DOHH2 (cell line): ENCODE measurements around the gene RAD9A.

Source experiments
- H3F3A ChIP-seq: fragments of 200-600 bp; sonication (generic), shearing (Covaris generic); 2 replicates; pipeline ENCODE4 v1.6.0; 2016; ENCODE audit warnings: antibody characterized with exemption, mild to moderate bottlenecking; ENCODE audit not compliant: control insufficient read depth, insufficient read depth
- H3K27ac ChIP-seq: fragments of 200-600 bp; sonication (generic); 2 replicates; pipeline ENCODE4 v1.5.1; 2014; ENCODE audit warnings: low read depth, mild to moderate bottlenecking, low read length, moderate library complexity
- H3K27me3 ChIP-seq: fragments of 200-600 bp; sonication (generic); 2 replicates; pipeline ENCODE4 v1.6.1; 2014; ENCODE audit warnings: mild to moderate bottlenecking, low read length, mixed read lengths; ENCODE audit not compliant: control insufficient read depth
- H3K36me3 ChIP-seq: fragments of 200-600 bp; sonication (generic); 2 replicates; pipeline ENCODE4 v1.6.1; 2014; ENCODE audit warnings: mild to moderate bottlenecking, low read length, moderate library complexity, mixed read lengths; ENCODE audit not compliant: control insufficient read depth
- H3K4me1 ChIP-seq: fragments of 200-600 bp; sonication (generic); 2 replicates; pipeline ENCODE4 v1.6.1; 2014; ENCODE audit warnings: mild to moderate bottlenecking, low read length, mixed read lengths; ENCODE audit not compliant: control insufficient read depth
- H3K4me2 ChIP-seq: fragments of 200-600 bp; sonication (generic); 2 replicates; pipeline ENCODE4 v1.6.0; 2014; ENCODE audit warnings: mild to moderate bottlenecking, low read length, moderate library complexity
- H3K4me3 ChIP-seq: fragments of 200-600 bp; sonication (generic); 2 replicates; pipeline ENCODE4 v1.5.1; 2014; ENCODE audit warnings: mild to moderate bottlenecking, low read length, mixed read lengths
- H3K79me2 ChIP-seq: fragments of 200-600 bp; sonication (generic); 2 replicates; pipeline ENCODE4 v1.6.1; 2014; ENCODE audit warnings: mild to moderate bottlenecking, low read length, mixed read lengths; ENCODE audit not compliant: control insufficient read depth
- H3K9me2 ChIP-seq: fragments of 200-600 bp; sonication (generic); replicated peaks from 2 replicates; pipeline ENCODE4 v1.6.1; 2014; ENCODE audit warnings: mild to moderate bottlenecking, low read length, mixed read lengths; ENCODE audit not compliant: control insufficient read depth
- H3K9me3 ChIP-seq: fragments of 200-600 bp; sonication (generic); 2 replicates; pipeline ENCODE4 v1.6.1; 2014; ENCODE audit warnings: antibody characterized with exemption, low read length, mixed read lengths; ENCODE audit not compliant: control insufficient read depth, insufficient read depth
- H4K20me1 ChIP-seq: fragments of 200-600 bp; sonication (generic); 2 replicates; pipeline ENCODE4 v1.6.0; 2014; ENCODE audit warnings: low read depth, mild to moderate bottlenecking, antibody characterized with exemption, low read length, moderate library complexity; ENCODE audit not compliant: control insufficient read depth, insufficient read depth
- EZH2phosphoT487 ChIP-seq: fragments of 200-600 bp; sonication (generic); IDR thresholded peaks from 2 replicates; pipeline ENCODE4 v1.6.1; 2017; ENCODE audit warnings: borderline replicate concordance, mild to moderate bottlenecking, antibody characterized with exemption, low read length, moderate library complexity, mixed read lengths
- TF ChIP-seq, protein P1 (sequence below): fragments of 200-600 bp; sonication (generic); IDR thresholded peaks from one replicate; pipeline ENCODE4 v1.5.1; 2014; ENCODE audit warnings: antibody characterized with exemption, mild to moderate bottlenecking, low read depth, low read length; ENCODE audit not compliant: poor library complexity, severe bottlenecking

The RAD9A gene

DNA sequence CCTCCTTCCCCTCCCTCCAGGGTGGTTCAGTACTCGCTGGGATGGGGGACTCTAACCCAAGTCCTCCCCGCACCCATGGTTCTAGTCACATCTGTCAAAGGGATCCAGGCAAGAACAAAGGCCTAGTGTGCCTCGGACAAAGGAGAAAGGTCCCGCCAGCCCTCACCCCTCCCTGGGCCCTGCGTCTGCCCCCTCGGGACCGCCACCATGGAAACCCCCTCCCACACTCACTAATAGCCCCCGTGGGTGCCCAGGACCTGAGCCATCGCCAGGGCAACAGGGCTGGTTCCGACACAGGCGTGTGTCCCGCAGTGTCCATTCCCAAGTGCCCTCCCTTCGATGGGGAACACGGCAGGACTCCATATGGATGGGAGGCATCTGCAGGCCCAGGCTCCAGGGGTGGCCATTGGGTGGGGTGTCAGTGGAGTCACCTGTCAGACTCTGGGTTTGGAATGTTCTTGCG, 18.6 kb downstream of the RAD9A start:
- H3K4me3 ChIP-seq: no peak overlapping the region
- peaks cover 23% of the 10 kb centered on the region for H3F3A ChIP-seq
- no peaks in the 10 kb centered on the region for H3K9me2 ChIP-seq
- peak overlapping the region; percentile 80 for H3K4me2 ChIP-seq
- peaks cover 43% of the 10 kb centered on the region for H3K36me3 ChIP-seq
- peaks cover 85% of the 10 kb centered on the region for H3K4me1 ChIP-seq
- peaks cover 6% of the 10 kb centered on the region for H3K27me3 ChIP-seq
- peaks cover 20% of the 10 kb centered on the region for H3K79me2 ChIP-seq
- TF ChIP-seq EZH2phosphoT487: no peak
- TF ChIP-seq, protein P1, sequence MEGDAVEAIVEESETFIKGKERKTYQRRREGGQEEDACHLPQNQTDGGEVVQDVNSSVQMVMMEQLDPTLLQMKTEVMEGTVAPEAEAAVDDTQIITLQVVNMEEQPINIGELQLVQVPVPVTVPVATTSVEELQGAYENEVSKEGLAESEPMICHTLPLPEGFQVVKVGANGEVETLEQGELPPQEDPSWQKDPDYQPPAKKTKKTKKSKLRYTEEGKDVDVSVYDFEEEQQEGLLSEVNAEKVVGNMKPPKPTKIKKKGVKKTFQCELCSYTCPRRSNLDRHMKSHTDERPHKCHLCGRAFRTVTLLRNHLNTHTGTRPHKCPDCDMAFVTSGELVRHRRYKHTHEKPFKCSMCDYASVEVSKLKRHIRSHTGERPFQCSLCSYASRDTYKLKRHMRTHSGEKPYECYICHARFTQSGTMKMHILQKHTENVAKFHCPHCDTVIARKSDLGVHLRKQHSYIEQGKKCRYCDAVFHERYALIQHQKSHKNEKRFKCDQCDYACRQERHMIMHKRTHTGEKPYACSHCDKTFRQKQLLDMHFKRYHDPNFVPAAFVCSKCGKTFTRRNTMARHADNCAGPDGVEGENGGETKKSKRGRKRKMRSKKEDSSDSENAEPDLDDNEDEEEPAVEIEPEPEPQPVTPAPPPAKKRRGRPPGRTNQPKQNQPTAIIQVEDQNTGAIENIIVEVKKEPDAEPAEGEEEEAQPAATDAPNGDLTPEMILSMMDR: no peak
- no peaks in the 10 kb centered on the region for H4K20me1 ChIP-seq
- 0 out of 2 replicates have a peak overlapping the region, but pooled peaks have one; percentile 96 for H3K27ac ChIP-seq
- no peaks in the 10 kb centered on the region for H3K9me3 ChIP-seq

DNA sequence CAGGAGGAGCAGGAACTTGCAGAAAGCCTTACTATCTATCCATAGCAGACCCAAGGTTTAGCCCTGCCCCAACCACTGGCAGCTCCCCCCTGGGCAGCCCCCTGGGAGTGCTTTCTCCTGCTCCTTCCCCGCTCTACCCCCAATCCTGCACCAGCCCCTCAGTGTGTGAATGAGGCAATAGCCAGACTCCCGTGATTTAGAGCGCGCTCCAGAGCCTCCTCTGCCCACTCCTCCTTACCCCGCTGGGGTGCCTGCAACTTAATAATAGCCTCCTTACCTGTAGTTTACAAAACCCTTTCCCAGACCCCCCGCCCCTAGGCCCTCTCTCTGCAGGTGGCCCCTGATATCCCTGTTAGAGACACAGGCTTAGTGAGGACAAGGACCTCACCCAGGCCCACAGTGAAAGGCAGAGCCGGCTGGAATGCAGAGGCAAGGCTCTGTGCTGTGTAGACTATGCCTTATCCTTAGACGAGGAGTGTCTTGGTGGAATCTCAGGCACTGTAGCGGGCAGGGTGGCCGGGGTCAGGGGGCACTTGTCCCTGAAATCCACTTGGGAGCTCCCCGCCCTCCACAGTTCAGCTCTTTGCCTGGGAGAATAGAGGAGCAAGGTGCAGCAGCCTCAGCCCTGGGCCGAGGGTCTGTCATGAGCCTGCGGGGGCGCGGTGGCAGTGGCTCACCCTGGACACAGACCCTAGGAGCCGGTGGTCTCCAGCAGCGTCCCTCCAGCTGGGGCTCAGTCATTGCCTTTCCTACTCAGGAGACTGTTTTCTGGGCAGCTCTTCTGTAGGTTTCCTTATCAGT, 19.4 kb downstream of the RAD9A start:
- peaks cover 6% of the 10 kb centered on the region for H3K27me3 ChIP-seq
- 0 out of 2 replicates have a peak overlapping the region, but pooled peaks have one; percentile 0 for H3K4me3 ChIP-seq
- H3K9me3 ChIP-seq: no peaks in the 10 kb centered on the region
- no peaks in the 10 kb centered on the region for H4K20me1 ChIP-seq
- peaks cover 23% of the 10 kb centered on the region for H3F3A ChIP-seq
- TF ChIP-seq, protein P1: no peak
- TF ChIP-seq EZH2phosphoT487: no peak
- peak overlapping the region; percentile 80 for H3K4me2 ChIP-seq
- peaks cover 81% of the 10 kb centered on the region for H3K4me1 ChIP-seq
- H3K79me2 ChIP-seq: peaks cover 12% of the 10 kb centered on the region
- H3K36me3 ChIP-seq: peaks cover 36% of the 10 kb centered on the region
- H3K9me2 ChIP-seq: no peaks in the 10 kb centered on the region
- H3K27ac ChIP-seq: peak overlapping the region; percentile 27; the same call in 1 of the 2 replicates

DNA sequence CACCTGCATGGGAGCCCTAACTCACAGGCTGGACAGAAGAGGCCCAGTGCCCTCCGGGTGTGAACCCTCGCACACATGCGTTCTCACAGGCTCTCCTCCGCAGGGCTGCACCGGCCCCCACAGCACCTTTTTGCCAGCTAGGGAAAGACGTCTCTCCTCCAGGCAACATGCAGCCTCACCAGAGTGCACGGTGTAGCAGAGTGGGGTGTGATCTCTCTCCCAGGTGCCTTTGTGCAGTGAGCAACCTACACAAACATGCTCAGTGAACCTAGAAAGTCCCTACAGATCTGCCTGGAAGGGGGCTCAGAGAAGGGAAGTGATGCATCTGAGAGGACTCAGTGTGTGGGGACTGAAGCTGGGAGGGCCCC, 20.0 kb downstream of the RAD9A start:
- peaks cover 81% of the 10 kb centered on the region for H3K4me1 ChIP-seq
- peaks cover 7% of the 10 kb centered on the region; the same call in 1 of the 2 replicates for H3K79me2 ChIP-seq
- H3K27ac ChIP-seq: peak overlapping the region; percentile 27; the same call in 1 of the 2 replicates
- 0 out of 2 replicates have a peak overlapping the region, but pooled peaks have one; percentile 0 for H3K4me3 ChIP-seq
- H3K9me2 ChIP-seq: no peaks in the 10 kb centered on the region
- no peaks in the 10 kb centered on the region for H4K20me1 ChIP-seq
- peaks cover 30% of the 10 kb centered on the region for H3K36me3 ChIP-seq
- peaks cover 6% of the 10 kb centered on the region for H3K27me3 ChIP-seq
- no peak for TF ChIP-seq EZH2phosphoT487
- TF ChIP-seq, protein P1: no peak
- peak overlapping the region; percentile 27 for H3K4me2 ChIP-seq
- H3F3A ChIP-seq: peaks cover 23% of the 10 kb centered on the region
- no peaks in the 10 kb centered on the region for H3K9me3 ChIP-seq
